Erythroblast (primary cell): ENCODE measurements around the gene FSTL4.

Experiments
- GATA1 ChIP-seq: IDR thresholded peaks from 2 replicates; pipeline ENCODE4 v1.6.1; 2011; ENCODE audit warnings: low read depth, mild to moderate bottlenecking, control low read depth, low read length, moderate library complexity
- POLR2A ChIP-seq: IDR thresholded peaks from 2 replicates; pipeline ENCODE4 v1.6.1; 2011; ENCODE audit warnings: mild to moderate bottlenecking, low read length

GRCh38 chr5:133259199-133259997 is 352.9 kb downstream of the FSTL4 start:
- TF ChIP-seq POLR2A, result no peak
- no peak for TF ChIP-seq GATA1
